Activated CD4-positive, alpha-beta T cell treated with anti-CD3 and anti-CD28 coated beads for 24 hours (primary cell): ENCODE measurements around the gene MAP3K9.
"Not testable (repeated sequence)": the region's sequence is repeated elsewhere in the genome, so short reads cannot be mapped to it uniquely, and the experiment has no call there.

ENCODE experiments used
- DNase-seq, 2 donors: peaks; one replicate each; pipeline ENCODE4 v3.0.0-alpha.2; 2020; ENCODE audit warnings: low read depth in 2 of 2

Gene MAP3K9

GRCh38 chr14:70724944-70725343 is 84.4 kb downstream of the MAP3K9 start:
- no peak for DNase-seq

GRCh38 chr14:70724110-70724509 is 85.2 kb downstream of the MAP3K9 start:
- no peak for DNase-seq

GRCh38 chr14:70723276-70723675 is 86.0 kb downstream of the MAP3K9 start:
- DNase-seq, result no peak

GRCh38 chr14:70722418-70722817 is 86.9 kb downstream of the MAP3K9 start:
- no peak for DNase-seq

GRCh38 chr14:70721542-70721941 is 87.8 kb downstream of the MAP3K9 start:
- DNase-seq, result no peak

- no peak for DNase-seq
These were observed 90.8 kb downstream of the MAP3K9 start for GRCh38 chr14:70718383-70719118.

GRCh38 chr14:70716958-70717357 is 92.4 kb downstream of the MAP3K9 start:
- no peak for DNase-seq

GRCh38 chr14:70716483-70716882 is 92.8 kb downstream of the MAP3K9 start:
- DNase-seq, result no peak

- peak; percentile 23 to 37 for DNase-seq
These were observed 95.2 kb downstream of the MAP3K9 start for GRCh38 chr14:70714055-70714550.

- no peak for DNase-seq
These were observed 95.8 kb downstream of the MAP3K9 start for GRCh38 chr14:70713511-70713916.

GRCh38 chr14:70713096-70713495 is 96.2 kb downstream of the MAP3K9 start:
- DNase-seq, result no peak

GRCh38 chr14:70711451-70711850 is 97.9 kb downstream of the MAP3K9 start:
- DNase-seq, result no peak

- no peak for DNase-seq
These were observed 99.5 kb downstream of the MAP3K9 start for GRCh38 chr14:70709726-70710382.

GRCh38 chr14:70708717-70709570 is 100.4 kb downstream of the MAP3K9 start:
- DNase-seq, result no peak

- DNase-seq, result no peak
These were observed 101.9 kb downstream of the MAP3K9 start for GRCh38 chr14:70707138-70708038.

- DNase-seq, result no peak
These were observed 103.1 kb downstream of the MAP3K9 start for GRCh38 chr14:70706177-70706576.

- no peak for DNase-seq
These were observed 104.4 kb downstream of the MAP3K9 start for GRCh38 chr14:70704960-70705359.

GRCh38 chr14:70703621-70704168 is 105.6 kb downstream of the MAP3K9 start:
- not testable (repeated sequence) for DNase-seq

GRCh38 chr14:70702161-70702560 is 107.2 kb downstream of the MAP3K9 start:
- DNase-seq, result no peak

- DNase-seq, result no peak
These were observed 107.7 kb downstream of the MAP3K9 start for GRCh38 chr14:70701610-70702009.
